Hepatocyte (in vitro differentiated cells): ENCODE data around the gene NXT1.

ENCODE experiments used
- EZH2 ChIP-seq: fragments of 200-600 bp; sonication (generic); IDR thresholded peaks from 2 replicates; pipeline ENCODE4 v1.6.1; 2016; ENCODE audit warnings: antibody characterized with exemption, mild to moderate bottlenecking, borderline replicate concordance
- TF ChIP-seq, protein P1 (sequence below): fragments of 200-600 bp; sonication (generic); IDR thresholded peaks from 2 replicates; pipeline ENCODE4 v1.5.1; 2016; ENCODE audit warnings: antibody characterized with exemption, mild to moderate bottlenecking; ENCODE audit not compliant: poor library complexity

DNA sequence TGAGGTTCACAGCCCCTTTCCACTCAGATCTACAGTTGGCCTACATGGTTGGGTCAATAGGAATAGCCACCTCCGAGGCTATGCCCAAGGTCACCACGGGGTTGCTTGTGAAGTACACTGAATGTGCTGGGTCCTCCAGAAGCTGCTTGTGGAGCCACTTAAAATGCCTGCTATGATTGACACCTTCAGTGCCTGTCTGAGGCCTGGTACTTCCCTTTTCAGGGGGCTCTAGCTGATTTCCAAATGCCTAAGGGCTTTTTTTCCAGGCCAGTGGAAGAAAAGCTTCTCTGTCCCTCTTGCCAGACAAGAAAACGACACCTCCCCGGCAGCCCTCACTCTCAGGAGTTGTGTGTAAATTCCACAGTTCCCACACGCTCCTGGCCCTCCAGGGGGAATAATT lies 6.3 kb upstream of the NXT1 start:
- TF ChIP-seq, protein P1, sequence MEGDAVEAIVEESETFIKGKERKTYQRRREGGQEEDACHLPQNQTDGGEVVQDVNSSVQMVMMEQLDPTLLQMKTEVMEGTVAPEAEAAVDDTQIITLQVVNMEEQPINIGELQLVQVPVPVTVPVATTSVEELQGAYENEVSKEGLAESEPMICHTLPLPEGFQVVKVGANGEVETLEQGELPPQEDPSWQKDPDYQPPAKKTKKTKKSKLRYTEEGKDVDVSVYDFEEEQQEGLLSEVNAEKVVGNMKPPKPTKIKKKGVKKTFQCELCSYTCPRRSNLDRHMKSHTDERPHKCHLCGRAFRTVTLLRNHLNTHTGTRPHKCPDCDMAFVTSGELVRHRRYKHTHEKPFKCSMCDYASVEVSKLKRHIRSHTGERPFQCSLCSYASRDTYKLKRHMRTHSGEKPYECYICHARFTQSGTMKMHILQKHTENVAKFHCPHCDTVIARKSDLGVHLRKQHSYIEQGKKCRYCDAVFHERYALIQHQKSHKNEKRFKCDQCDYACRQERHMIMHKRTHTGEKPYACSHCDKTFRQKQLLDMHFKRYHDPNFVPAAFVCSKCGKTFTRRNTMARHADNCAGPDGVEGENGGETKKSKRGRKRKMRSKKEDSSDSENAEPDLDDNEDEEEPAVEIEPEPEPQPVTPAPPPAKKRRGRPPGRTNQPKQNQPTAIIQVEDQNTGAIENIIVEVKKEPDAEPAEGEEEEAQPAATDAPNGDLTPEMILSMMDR = no peak
- TF ChIP-seq EZH2 = no peak
